K562 (cell line): Measurements from ENCODE around the gene MEX3D. TPM values are rescaled to one million over a fixed set of nuclear protein-coding genes. Genes with fewer than 3 reads are reported as not detected.

Experiments used
- AFF4 ChIP-seq: sonication (generic); formaldehyde crosslinking; IDR thresholded peaks from 2 replicates; pipeline ENCODE4 v1.8.0; 2023; ENCODE audit warnings: mild to moderate bottlenecking, missing genetic modification reagents
- ATF2 ChIP-seq: sonication (generic); formaldehyde crosslinking; IDR thresholded peaks from 2 replicates; pipeline ENCODE4 v1.8.1; 2022; ENCODE audit warnings: missing genetic modification reagents
- CBFA2T2 ChIP-seq: fragments of 450-650 bp; conservative IDR thresholded peaks from 2 replicates; pipeline ENCODE4 v1.6.1; 2017; ENCODE audit warnings: mild to moderate bottlenecking
- FOXO4 ChIP-seq: fragments of 450-650 bp; formaldehyde crosslinking; IDR thresholded peaks from 2 replicates; pipeline ENCODE4 v1.4.0; 2020; ENCODE audit warnings: mild to moderate bottlenecking, moderate library complexity
- FOXP4 ChIP-seq: sonication (generic); formaldehyde crosslinking; IDR thresholded peaks from 2 replicates; pipeline ENCODE4 v1.8.0; 2022; ENCODE audit warnings: mild to moderate bottlenecking, missing genetic modification reagents, borderline replicate concordance
- JUND ChIP-seq, 2 experiments: IDR thresholded peaks; 2 replicates in 1 of 2; 3 replicates in 1 of 2; pipeline ENCODE4 v1.6.1; 2011; ENCODE audit warnings: borderline replicate concordance in 2 of 2, low read depth in 2 of 2, low read length in 2 of 2, improper control_type of control experiment in 1 of 2, missing biosample characterization in 1 of 2, missing genetic modification characterization in 1 of 2, missing genetic modification reagents in 1 of 2
- MTA2 ChIP-seq: fragments of 450-650 bp; IDR thresholded peaks from 2 replicates; pipeline ENCODE4 v1.6.1; 2016; ENCODE audit warnings: low read depth
- MYNN ChIP-seq, 2 experiments: sonication (generic); formaldehyde crosslinking in 1 of 2; IDR thresholded peaks; 2 replicates each; pipeline versions ENCODE4 v1.5.0 to v1.6.1; 2016 to 2020; ENCODE audit warnings: antibody characterized with exemption in 1 of 2, missing genetic modification reagents in 1 of 2
- NFYB ChIP-seq: IDR thresholded peaks from 2 replicates; pipeline ENCODE4 v1.6.1; 2011; ENCODE audit warnings: mild to moderate bottlenecking, moderate library complexity; ENCODE audit not compliant: insufficient read length; ENCODE audit errors: extremely low read depth
- RBM15 ChIP-seq: fragments of 200-400 bp; formaldehyde crosslinking; IDR thresholded peaks from 2 replicates; pipeline ENCODE4 v1.6.1; 2018; ENCODE audit warnings: mild to moderate bottlenecking, low read length, moderate library complexity; ENCODE audit not compliant: insufficient read depth
- SFPQ ChIP-seq: fragments of 200-400 bp; formaldehyde crosslinking; IDR thresholded peaks from 2 replicates; pipeline ENCODE4 v1.6.1; 2017; ENCODE audit warnings: mild to moderate bottlenecking, low read depth, low read length, moderate library complexity
- SMARCA5 ChIP-seq: fragments of 450-650 bp; IDR thresholded peaks from 2 replicates; pipeline ENCODE4 v1.6.1; 2016
- ZKSCAN1 ChIP-seq: fragments of 150-350 bp; IDR thresholded peaks from 2 replicates; pipeline ENCODE4 v1.6.1; 2016; ENCODE audit warnings: low read depth, low read length
- ZNF165 ChIP-seq: fragments of 250-450 bp; sonication (Bioruptor Pico); IDR thresholded peaks from 2 replicates; pipeline ENCODE4 v1.4.0; 2020; ENCODE audit warnings: borderline replicate concordance
- polyA plus RNA-seq, 8 experiments: library from polyadenylated mRNA; depleted of rRNA in 4 of 8; stranded (reverse) in 5 of 8; unstranded in 3 of 8; fragments of >200 nt; fragmentation: Nextera tagmentation in 2 of 8; fragmentation: Illumina TruSeq in 1 of 8; extraction: Ambion mirVana in 2 of 8; extraction: Trizol in 1 of 8; gene quantifications; 2 replicates each; pipeline versions ENCODE4 v1.2.1 to v1.2.3, GENCODE V29; 2011 to 2014; ENCODE audit warnings: inconsistent platforms in 1 of 8, missing spikeins in 1 of 8
- total RNA-seq, 7 experiments: library from RNA; depleted of rRNA in 6 of 7; stranded (reverse); fragments of >200 nt in 6 of 7; fragmentation: Illumina TruSeq in 2 of 7; extraction: Trizol in 2 of 7; gene quantifications; 2 replicates each; pipeline versions ENCODE4 v1.2.1 to v1.2.3, GENCODE V29; 2011 to 2021; ENCODE audit warnings: low replicate concordance in 1 of 7

Gene MEX3D
- total and polyA plus RNA-seq, 9 of the 15 experiments (the other 6 are each of a cell fraction or from before 2014, with no cell fraction given): 1.7 to 39.3 (median 5.7) TPM

GRCh38 chr19:1605236-1606137, 37.4 kb upstream of the MEX3D start, which contains the start of gene UQCR11 (continued):
- TF ChIP-seq AFF4 (peak; percentile 77; the same call in 1 of the 2 replicates), ATF2 (CRISPR knock-in tag) (no peak), FOXO4 (no peak), ZKSCAN1 (no peak), NFYB (no peak), JUND (IDR thresholded peaks at IDR 0.05; ENCODE audit: borderline replicate concordance, low read depth, low read length) (no peak; the same call in 1 of the 2 replicates), JUND (tag; IDR thresholded peaks at IDR 0.05; ENCODE audit: borderline replicate concordance, low read depth, low read length) (peak; percentile 56; the same call in 1 of the 3 replicates), ZNF165 (no peak), MTA2 (no peak), SFPQ (no peak), FOXP4 (no peak; the same call in 1 of the 2 replicates), RBM15 (no peak), SMARCA5 (no peak), MYNN (IDR thresholded peaks at IDR 0.05) (no peak; the same call in 1 of the 2 replicates), MYNN (CRISPR knock-in tag; IDR thresholded peaks at IDR 0.05) (no peak), CBFA2T2 (peak; percentile 55)
